ENCODE data around the gene ATP5PO.
"Not testable (repeated sequence)": the region's sequence is repeated elsewhere in the genome, so short reads cannot be mapped to it uniquely, and the experiment has no call there.

Gene ATP5PO

DNA sequence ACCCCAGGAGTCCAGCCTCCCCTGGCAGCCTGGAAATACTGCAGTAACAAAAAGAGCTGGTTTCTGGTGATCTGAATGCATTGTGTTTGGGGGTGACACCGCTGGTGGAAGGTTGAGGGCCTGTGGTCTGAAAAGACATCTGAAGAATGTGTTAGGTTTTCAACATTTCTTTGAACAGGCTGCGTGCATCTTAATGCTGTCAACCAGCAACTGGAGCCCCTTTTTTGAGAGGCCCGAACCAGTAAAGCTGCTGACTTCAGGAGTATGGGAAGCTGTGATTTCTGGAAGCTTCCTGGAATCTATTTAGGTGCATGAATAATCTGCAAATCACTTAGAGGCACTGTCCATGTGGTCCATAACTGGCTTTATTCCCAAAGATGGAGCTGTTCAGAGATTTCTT lies 17.0 kb downstream of the ATP5PO start:
- no peak for DNase-seq (ENCODE audit: low spot score)

DNA sequence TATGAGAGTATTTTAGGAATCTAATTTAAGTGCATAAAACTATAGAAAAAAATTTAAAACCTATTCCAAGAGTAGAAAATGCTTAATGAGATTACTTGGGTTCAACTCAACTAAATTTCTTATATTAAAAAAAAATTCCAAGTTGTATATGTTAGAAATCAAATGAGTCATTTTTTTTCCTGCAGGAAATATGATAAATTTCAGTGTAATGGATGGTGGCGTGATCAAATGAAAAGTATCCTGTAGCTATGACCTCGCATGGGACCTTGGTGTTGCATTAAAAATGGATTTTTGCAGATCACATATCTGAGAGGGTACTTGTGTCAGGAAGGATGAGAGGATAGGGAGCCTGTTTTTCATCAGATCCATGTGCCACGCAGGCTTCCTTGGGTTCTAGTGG lies 17.9 kb downstream of the ATP5PO start:
- DNase-seq (ENCODE audit: low spot score): peak; percentile 29

DNA sequence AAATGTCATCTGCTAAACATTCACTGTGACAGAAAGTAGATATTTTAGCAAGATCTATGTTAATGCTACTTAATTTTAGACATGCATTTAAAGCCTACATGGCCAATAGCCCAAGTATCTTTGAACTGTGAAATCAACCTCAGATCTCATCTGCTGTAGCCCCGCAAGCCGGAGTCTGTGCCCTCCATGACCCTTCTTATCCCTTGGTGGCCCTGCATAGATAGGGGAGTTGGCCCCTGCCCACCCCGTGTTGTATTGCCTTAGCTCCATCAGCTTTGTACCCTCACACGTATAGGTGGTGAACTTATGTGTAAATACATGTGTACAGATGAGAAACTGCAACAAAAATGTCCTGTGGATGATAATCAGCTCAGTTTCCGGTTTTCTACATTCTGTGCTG lies 18.5 kb downstream of the ATP5PO start:
- DNase-seq (ENCODE audit: low spot score): no peak

DNA sequence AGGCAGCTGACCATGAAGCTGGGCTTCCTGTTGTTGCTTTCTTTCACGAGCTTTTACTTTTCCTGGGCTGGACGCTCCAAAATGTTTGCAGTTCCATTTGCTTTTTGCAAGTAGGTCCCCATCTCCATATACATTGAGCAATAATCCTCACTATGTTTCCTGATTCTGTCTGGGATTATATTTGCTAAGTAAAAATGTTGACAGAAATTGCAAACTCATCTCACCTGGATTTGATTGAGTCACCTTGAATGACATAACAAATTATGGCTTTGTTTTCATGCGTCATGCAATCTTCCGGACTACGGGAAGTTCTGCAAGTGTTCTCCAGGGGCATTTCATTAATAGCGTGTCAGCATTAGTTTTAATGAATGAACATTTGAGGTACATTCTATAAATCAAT lies 18.9 kb downstream of the ATP5PO start:
- DNase-seq (ENCODE audit: low spot score): no peak

DNA sequence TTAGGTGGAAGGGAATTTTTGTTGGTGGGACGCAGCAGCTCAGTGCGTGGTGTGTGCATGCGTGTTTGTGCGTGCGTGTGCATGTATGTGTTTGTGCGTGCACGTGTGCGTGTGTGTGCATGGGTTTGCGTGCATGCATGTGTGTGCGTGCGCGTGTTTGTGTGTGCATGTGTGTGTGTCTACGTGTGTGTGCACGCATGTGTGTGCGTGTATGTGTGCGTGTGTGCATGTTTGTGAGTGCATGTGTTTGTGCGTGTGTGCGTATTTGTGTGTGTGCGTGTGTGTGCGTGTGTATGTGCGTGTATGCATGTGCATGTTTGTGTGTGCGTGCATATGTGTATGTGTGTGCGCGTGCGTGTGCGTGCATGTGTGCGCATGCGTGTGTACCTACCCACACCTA lies 20.2 kb downstream of the ATP5PO start:
- no peak for DNase-seq (ENCODE audit: low spot score)

DNA sequence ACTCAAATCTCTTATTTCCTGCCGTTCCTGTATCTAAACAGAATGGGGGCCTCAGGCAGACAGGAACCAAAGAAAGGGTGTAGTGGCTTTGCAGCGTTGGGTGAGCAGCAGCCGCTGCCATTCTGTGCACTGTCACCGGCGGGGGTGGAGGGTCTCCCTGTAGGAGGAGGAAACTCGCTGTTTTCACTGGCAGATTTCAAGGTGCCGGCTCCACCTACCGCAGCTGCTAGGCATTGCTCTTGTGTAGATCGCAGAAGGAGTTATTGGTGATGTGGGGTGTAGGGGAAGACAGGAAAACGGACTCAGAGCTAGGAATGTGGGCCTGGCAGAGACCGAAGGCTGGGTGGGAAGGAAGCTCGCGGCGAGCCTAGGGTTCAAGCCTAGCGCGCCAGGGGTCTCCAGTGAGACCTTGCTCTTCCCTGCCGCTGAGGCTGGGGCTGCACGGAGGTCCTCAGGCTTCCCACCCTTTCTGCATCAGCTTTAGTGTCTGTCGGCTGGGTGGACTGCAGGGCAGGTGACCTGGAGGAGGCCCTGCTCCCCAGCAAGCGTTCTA lies 20.8 kb downstream of the ATP5PO start:
- peak; percentile 82 for DNase-seq (ENCODE audit: low spot score)

DNA sequence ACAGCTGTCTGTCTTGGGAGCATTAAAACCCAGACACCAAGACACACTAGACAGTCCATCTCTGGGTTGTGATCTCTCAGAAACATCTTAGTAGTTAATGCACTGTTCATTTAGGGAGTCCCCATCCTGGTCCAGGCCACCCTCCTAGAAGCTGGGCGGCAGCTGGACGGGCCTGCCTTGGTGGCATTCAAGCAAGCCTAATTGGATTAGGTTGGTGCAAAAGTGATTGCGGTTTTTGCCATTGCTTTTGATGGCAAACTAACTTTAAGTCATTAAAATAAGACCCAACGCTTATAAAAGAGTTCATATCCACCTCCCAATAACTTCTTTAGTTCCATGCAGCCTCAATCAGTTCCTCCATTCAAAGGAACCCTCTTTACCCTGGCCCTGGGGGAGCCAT lies 21.7 kb downstream of the ATP5PO start:
- no peak for DNase-seq (ENCODE audit: low spot score)

DNA sequence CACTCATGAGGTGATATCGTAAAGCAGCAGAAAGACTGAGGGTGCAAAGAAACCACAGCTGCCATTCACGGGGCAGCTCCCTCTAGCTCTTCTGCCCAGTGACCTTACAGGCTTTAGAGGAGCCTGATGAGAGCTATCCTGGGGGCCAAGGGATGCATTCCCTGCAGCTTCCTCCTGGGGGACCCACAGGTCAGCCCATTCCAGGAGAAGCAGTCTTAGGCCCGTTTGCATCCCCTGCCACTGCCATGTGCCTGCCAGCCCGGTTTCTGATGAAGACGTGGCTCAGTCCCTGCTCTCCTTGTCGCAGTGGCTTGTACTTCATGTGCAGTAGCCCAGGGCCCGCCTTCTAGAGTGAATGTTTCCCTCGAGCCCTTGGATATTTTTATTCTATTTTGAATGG lies 22.8 kb downstream of the ATP5PO start:
- no peak for DNase-seq (ENCODE audit: low spot score)

DNA sequence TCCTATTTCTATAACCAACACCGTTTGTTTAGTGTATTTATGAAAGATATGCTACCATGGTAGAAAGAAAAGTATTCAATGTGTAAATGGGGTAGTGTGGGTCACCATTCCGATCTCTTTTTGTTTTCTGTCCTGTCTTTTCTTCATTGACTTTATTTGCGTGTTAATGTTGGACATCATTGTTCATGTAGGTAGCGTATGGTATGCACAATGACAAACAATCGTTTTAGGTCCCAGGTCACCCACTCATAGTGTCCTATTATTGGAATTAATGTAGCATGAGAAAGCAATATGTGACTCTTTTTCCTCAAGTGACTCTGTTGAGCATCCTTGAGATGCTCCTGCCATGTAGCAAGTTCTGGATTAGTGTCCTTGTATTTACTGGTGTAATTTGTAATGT lies 25.4 kb downstream of the ATP5PO start:
- no peak for DNase-seq (ENCODE audit: low spot score)

DNA sequence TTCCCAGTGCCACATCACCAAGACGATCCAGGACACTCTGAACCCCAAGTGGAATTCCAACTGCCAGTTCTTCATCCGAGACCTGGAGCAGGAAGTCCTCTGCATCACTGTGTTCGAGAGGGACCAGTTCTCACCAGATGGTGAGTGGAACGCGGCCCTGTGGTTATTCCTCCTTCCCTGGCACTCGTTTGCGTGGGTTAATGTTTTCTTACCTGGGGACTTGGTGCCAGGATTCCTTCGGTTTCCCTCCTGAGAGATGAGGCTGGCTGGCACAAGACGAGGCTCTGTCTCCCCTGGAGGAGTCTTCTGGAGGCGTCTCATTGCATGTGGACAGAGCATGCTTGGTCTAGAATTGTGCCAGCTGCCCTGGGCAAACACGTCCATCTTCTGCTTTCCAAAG lies 29.3 kb downstream of the ATP5PO start:
- DNase-seq (ENCODE audit: low spot score): no peak

DNA sequence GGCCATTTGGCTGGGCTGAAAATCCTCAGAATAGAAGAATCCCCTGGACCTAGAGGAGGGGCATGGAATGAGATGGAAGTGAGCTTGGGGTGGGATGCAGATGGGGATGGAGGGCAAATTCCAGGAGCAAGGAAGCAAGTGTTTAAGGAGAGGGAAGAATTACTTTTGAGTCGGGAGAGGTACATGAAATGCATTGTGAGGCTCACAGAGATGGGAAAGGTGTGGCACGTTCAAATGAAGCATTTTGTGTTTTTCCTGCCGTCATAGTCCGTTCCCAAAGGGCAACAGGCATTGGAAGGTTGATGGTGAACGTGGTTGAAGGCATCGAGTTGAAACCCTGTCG lies 30.5 kb downstream of the ATP5PO start:
- no peak for DNase-seq (ENCODE audit: low spot score)

DNA sequence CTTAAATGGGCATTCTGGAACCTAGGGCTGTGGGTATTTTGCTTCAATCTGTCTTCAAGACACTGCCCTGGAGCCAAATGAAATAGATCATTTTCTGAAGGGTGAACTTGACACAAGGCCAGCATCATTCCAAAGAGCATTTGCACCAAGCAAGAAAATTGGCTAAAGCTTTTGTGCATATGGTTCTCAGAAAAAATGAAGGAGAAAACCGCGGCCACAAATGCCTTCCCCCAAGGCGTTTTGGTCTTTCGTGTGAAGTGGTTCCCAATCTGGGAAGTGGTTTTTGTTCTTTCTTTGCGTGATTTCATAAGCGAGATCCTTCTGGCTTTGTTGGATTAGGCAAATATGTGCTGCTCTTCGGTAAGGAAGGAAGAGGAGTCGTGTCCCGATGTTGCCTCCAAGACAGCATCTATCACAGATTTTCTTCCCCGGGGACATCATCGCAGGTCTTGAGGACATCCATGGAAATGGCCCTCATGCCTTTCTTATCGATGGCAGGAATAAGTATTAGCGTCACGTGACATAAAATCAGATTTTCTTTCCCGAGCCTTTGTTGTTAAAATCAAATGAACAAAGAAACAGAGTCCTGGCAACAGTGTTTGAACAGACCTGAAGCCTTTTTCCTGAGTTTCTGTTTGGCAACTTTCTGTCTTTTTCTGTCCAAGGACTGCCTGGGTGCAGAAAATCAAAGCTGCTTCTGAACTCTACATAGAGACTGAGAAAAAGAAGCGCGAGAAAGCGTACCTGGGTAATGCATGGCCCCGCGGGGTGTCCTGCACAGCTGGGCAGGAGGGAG lies 31.0 kb downstream of the ATP5PO start:
- no peak for DNase-seq (ENCODE audit: low spot score)

DNA sequence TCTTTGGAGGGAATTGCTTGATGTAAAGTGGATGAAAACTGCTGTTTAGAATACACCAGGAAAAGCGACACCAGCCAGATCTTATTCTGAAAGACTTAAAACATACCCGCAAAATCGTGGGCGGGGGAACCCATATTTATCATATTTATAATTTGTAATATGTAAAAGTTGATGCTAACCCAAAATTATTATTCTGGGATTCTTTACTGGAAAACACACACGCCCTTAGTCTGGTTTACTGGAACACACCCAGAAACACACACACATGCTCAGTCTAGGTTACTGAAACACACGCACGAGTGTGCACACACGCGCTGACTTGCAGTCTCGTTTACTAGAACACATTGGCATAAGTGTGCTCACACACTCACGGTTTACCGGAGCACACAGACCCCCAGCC lies 32.5 kb downstream of the ATP5PO start:
- no peak for DNase-seq (ENCODE audit: low spot score)

DNA sequence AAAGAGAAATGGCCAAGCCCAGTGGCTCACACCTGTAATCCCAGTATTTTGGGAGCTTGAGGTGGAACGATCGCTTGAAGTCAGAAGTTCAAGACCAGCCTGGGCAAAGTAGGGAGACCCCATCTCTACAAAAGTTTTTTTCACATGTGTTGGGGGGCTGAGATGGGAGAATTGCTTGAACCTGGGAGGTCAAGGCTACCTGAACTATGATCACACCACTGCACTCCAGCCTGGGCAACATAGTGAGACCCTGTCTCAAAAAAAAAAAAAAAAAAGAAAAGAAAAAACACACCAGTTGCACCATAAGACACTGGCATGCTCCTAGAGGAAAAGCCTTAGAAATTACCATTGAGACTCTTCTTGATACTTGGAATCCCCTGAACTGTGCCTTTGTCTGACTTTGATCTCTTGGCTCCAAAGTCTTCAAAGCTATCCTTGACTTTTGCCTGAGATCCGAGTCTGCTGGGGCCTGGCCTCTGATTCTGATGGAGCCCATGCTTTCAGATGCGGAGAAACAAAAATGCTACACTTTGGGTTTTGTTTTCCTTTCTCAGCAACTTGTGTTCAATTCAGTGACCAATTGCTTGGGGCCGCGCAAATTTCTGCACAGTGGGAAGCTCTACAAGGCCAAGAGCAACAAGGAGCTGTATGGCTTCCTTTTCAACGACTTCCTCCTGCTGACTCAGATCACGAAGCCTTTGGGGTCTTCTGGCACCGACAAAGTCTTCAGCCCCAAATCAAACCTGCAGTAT lies 33.7 kb downstream of the ATP5PO start:
- no peak for DNase-seq (ENCODE audit: low spot score)

DNA sequence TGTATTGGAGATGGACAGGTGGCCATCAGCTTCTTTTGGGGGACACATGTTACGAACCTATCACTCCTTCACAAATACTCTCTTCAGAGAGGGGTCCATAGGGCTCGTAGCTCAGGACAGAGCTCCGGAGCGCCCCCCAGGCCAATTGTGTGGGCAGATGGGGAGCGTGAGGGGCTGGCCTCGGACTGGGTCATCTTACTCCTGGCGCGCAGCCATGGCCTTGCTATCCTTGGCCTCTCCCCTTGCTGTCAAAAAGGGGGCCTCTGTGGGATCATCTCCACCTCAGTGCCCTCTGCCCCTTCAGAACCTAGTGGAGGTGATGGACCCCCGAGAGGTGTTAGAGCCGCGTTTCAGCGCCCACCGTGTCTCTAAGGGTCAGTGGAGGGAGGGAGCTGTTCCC lies 35.0 kb downstream of the ATP5PO start:
- no peak for DNase-seq (ENCODE audit: low spot score)

DNA sequence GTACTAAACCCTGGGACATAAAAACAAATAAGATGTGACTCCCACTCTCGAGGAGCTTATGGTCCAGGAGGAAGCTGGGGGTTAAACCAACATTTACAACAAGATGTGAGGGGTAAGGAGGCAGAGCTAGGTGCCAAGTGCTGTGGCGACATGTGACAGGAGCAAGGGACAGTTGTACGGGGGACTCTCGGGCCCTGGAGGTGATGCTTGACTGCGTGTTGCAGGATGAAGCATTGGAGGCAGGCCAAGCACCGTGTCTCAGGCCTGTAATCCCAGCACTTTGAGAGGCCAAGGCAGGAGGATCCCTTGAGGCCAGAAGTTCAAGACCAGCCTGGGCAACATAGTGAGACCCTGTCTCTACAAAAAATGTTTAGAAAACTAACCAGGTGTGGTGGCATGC lies 36.8 kb downstream of the ATP5PO start:
- no peak for DNase-seq (ENCODE audit: low spot score)

DNA sequence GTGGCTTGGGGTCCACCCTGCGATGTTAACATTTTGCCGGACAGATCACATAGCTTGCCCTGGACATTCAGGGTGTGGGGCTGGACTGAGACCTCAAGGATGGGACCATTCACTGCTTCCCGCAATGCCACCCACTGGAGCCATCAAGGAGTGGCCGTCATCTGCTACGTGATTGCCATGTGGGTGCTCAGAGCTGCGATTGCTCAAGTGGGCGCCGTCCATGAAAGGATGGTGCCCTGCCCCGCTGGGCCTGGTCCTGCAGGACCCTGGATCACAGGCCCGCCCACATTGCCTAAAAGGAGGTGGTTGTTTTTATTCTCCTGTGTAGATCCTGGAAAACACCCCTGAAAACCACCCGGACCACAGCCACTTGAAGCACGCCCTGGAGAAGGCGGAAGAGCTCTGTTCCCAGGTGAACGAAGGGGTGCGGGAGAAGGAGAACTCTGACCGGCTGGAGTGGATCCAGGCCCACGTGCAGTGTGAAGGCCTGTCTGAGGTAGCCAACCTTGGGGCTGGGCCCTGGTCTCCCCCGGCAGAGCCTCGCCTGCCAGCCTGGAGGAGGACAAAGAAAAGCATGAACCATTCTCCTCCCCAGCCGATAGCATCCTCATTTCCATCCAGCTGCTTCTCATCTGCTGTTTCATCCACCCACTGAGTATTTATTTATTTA lies 40.4 kb downstream of the ATP5PO start:
- DNase-seq (ENCODE audit: low spot score): no peak

DNA sequence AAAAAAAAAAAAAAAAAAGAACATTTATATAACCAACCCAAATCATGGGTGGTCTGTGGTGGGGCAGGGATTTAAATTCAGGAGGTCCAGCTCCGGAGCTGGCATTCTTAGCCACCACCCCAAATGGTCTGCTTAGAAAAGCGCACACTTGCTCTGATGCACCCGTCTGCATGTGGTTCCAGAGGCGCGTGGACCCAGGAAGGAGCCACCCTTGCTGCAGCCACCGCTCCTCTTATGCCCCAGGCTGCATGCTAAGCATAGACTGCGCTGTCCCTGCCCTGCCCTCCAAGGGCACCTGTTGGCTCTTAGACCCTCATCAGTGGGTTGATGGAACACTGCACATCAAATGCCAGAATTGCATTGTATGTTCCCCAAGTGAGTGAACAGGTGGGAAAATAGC lies 41.4 kb downstream of the ATP5PO start:
- DNase-seq (ENCODE audit: low spot score): no peak

DNA sequence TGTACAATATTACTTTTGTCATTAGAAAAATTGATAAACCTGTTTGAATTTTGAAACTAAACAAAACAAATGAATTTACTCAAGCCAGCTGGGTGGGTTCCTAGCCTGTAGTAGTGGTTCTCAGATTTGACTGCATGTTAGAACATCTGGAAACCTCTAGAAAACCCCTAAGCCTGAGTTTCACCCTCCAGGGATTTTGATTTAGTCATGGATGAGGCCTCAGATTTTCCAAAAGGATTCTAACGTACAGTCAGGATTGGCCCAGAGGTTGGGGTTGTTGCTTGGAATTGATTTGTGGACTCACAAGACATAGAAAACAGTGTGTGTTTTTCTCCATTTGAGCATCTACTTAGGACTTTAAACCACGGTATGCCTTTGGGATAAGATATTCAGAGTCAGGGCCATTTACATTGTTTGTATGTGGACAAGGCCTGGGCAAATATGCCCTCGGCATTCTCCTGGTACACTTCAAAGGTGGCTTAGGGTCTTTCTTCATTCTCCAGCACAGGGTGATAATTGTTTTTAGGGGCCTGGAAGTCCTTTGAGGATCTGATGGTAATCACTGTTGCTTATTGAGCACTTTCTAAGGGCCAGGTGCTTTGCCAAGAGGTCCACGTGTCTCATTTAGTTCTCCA lies 42.6 kb downstream of the ATP5PO start:
- no peak for DNase-seq (ENCODE audit: low spot score)

DNA sequence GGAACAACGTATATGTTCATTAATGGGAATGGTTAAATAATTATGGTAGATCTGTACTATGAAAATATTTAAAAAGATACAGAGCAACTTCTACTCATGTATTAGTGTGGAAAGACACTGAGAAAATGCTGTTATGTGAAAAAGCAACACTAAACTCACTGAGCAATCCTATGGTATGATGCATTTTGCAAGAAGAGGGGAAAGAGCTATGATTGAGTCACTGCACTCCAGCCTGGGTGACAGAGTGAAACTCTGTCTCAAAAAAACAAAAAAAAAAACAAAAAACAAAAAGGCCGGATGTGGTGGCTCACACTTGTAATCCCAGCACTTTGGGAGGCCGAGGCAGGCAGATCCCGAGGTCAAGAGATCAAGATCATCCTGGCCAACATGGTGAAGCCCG lies 44.4 kb downstream of the ATP5PO start:
- DNase-seq (ENCODE audit: low spot score): no peak

DNA sequence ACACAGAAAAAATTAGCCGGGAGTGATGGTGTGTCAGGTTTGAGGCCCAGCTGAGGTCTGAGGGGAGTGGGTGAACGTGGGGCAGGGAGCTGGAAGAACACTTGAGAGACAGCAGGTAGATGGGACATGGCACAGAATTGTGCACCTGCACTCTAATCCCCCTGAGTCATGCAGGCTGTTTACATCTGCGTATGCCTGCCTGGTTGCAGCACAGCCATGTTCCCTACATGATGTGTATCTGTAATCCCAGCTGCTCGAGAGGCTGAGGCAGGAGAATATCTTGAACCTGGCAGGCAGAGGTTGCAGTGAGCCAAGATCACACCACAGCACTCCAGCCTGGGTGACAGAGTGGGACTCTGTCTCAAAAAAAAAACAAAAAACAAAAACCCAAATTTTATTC lies 44.8 kb downstream of the ATP5PO start:
- DNase-seq (ENCODE audit: low spot score): no peak

DNA sequence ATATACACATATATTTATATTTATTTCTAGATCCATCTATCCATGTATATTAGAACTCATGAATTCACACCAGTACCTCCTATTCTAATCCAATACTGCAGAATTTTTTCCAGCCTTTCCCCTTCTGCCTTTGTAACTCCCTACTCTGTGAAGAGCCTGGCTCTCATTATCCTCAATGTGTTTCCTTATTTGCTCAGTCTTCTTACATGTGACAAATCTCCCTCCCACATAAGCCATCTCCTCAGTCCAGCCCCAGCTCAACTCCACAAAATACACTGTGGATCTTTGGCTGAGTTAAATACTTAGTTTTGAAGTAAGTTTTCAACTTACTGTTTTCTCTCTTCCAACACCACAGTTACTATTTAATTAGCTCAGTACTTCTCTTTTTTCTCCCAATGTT lies 45.7 kb downstream of the ATP5PO start:
- no peak for DNase-seq (ENCODE audit: low spot score)

DNA sequence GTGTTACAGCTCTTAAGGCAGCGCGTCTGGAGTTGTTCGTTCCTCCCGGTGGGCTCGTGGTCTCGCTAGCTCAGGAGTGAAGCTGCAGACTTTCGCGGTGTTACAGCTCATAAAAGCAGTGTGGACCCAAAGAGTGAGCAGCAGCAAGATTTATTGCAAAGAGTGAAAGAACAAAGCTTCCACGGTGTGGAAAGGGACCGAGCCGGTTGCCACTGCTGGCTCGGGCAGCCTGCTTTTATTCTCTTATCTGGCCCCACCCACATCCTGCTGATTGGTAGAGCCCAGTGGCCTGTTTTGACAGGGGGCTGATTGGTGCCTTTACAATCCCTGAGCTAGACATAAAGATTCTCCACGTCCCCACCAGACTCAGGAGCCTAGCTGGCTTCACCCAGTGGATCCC lies 47.7 kb downstream of the ATP5PO start:
- not testable (repeated sequence) for DNase-seq (ENCODE audit: low spot score)

All from kidney capillary endothelial cell (primary cell).